ENCODE results near the gene ROBO2. TPM values are rescaled to one million over a fixed set of nuclear protein-coding genes. Genes with fewer than 3 reads are reported as not detected.
A peak's percentile ranks its signal among the peaks of the same experiment; 100 is the strongest.

The ROBO2 gene
- total and polyA plus RNA-seq, 2 experiments from 2014 or later: 1.5 to 7.8 TPM

DNA sequence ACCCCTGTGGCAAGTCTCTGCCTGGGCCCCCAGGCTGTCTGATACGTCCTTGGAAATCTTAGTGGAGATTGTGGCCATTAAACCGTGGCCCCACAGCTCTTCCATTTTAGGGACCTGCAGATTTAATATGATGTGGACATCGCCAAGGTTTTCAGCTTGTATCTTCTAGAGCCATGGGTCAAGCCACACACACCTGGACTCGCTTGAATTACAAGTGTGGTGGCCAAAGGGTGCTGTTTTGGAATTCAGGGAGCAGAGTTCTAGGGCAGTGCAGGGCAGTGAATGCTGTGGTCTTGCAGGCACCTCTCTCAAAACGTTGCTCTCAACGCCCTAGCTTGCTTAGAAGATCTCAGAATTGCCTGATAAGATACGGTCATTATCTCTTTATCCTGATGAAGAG, 211.2 kb downstream of the ROBO2 start (continued):
- TF ChIP-seq, protein P1, sequence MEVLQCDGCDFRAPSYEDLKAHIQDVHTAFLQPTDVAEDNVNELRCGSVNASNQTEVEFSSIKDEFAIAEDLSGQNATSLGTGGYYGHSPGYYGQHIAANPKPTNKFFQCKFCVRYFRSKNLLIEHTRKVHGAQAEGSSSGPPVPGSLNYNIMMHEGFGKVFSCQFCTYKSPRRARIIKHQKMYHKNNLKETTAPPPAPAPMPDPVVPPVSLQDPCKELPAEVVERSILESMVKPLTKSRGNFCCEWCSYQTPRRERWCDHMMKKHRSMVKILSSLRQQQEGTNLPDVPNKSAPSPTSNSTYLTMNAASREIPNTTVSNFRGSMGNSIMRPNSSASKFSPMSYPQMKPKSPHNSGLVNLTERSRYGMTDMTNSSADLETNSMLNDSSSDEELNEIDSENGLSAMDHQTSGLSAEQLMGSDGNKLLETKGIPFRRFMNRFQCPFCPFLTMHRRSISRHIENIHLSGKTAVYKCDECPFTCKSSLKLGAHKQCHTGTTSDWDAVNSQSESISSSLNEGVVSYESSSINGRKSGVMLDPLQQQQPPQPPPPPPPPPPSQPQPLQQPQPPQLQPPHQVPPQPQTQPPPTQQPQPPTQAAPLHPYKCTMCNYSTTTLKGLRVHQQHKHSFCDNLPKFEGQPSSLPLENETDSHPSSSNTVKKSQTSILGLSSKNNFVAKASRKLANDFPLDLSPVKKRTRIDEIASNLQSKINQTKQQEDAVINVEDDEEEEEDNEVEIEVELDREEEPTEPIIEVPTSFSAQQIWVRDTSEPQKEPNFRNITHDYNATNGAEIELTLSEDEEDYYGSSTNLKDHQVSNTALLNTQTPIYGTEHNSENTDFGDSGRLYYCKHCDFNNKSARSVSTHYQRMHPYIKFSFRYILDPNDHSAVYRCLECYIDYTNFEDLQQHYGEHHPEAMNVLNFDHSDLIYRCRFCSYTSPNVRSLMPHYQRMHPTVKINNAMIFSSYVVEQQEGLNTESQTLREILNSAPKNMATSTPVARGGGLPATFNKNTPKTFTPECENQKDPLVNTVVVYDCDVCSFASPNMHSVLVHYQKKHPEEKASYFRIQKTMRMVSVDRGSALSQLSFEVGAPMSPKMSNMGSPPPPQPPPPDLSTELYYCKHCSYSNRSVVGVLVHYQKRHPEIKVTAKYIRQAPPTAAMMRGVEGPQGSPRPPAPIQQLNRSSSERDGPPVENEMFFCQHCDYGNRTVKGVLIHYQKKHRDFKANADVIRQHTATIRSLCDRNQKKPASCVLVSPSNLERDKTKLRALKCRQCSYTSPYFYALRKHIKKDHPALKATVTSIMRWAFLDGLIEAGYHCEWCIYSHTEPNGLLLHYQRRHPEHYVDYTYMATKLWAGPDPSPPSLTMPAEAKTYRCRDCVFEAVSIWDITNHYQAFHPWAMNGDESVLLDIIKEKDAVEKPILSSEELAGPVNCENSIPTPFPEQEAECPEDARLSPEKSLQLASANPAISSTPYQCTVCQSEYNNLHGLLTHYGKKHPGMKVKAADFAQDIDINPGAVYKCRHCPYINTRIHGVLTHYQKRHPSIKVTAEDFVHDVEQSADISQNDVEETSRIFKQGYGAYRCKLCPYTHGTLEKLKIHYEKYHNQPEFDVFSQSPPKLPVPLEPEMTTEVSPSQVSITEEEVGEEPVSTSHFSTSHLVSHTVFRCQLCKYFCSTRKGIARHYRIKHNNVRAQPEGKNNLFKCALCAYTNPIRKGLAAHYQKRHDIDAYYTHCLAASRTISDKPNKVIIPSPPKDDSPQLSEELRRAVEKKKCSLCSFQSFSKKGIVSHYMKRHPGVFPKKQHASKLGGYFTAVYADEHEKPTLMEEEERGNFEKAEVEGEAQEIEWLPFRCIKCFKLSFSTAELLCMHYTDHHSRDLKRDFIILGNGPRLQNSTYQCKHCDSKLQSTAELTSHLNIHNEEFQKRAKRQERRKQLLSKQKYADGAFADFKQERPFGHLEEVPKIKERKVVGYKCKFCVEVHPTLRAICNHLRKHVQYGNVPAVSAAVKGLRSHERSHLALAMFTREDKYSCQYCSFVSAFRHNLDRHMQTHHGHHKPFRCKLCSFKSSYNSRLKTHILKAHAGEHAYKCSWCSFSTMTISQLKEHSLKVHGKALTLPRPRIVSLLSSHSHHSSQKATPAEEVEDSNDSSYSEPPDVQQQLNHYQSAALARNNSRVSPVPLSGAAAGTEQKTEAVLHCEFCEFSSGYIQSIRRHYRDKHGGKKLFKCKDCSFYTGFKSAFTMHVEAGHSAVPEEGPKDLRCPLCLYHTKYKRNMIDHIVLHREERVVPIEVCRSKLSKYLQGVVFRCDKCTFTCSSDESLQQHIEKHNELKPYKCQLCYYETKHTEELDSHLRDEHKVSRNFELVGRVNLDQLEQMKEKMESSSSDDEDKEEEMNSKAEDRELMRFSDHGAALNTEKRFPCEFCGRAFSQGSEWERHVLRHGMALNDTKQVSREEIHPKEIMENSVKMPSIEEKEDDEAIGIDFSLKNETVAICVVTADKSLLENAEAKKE (CRISPR knock-in tag; IDR thresholded peaks at IDR 0.05): no peak
- no peak for TF ChIP-seq JUNB (IDR thresholded peaks at IDR 0.05; ENCODE audit: unreplicated experiment)
- TF ChIP-seq POLR2AphosphoS5 (IDR thresholded peaks at IDR 0.05; ENCODE audit: low read depth): no peak

DNA sequence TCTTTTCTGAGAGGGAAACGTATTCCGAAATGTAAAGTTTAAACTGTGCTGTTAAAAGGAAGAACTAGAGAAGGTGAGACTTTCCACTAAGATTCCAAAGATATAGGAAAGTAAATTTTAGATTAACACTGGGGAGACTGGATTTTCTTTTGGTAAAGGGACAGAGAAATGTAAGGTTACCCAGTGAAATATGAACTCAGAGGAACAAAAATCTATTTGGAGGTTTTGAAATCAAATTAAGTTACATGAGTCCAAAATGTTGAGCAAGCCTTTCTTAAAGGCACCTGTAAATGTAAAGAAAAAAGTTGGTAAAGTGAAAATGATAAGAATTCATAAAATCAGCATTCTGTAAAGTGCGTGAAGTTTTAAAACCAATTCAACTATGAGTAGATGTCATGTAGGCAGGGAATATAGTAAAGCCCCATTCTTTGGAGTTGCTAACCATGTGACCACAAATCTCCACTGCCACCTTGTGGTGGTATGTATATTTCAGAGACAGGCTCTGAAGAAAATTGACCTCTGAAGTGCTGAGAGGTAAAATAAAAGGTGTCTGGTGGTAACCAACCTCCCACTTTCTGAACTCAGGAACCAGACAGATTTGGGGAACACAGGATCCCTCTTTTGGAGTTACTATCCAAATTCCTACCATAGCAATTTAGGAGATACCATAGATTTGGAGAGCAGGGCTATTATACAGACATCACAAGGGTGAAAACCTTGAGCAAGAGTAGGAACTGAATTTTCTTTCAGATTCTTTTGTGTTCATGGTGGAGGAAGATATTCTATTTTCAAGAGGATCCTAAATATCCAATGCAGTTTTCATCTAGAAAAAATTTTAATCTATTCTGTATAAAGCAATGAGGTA, 215.3 kb downstream of the ROBO2 start:
- Histone ChIP-seq H3K4me2 (no peak overlapping the region), H3K36me3 (ENCODE audit: insufficient read depth) (no peaks in the 10 kb centered on the region), H2AFZ (no peak overlapping the region), H3F3A (replicated peaks; ENCODE audit: low read depth) (no peaks in the 10 kb centered on the region), H4K20me1 (replicated peaks; ENCODE audit: insufficient read depth) (no peaks in the 10 kb centered on the region), H3K4me3 (no peak overlapping the region), H3K9me2 (ENCODE audit: insufficient read depth) (no peaks in the 10 kb centered on the region), H3K4me1 (ENCODE audit: insufficient read depth) (no peaks in the 10 kb centered on the region), H3K27me3 (ENCODE audit: insufficient read depth) (no peaks in the 10 kb centered on the region), H3K79me2 (replicated peaks; ENCODE audit: insufficient read depth) (no peaks in the 10 kb centered on the region), H3K27ac (ENCODE audit: low read depth) (no peak overlapping the region)
- Mint-ChIP-seq H3K9me3 (no peaks in the 10 kb centered on the region; the same call in 2 of the 3 replicates), H3K36me3 (ENCODE audit: low read depth) (no peaks in the 10 kb centered on the region), H3K4me3 (no peak overlapping the region), H3K4me1 (peaks cover 4% of the 10 kb centered on the region; the same call in 2 of the 3 replicates), H3K27ac (0 out of 2 replicates have a peak overlapping the region, but pooled peaks have one; percentile 20), H3K27me3 (ENCODE audit: insufficient read depth, low read depth, poor library complexity) (no peaks in the 10 kb centered on the region)
- ATAC-seq (peak; percentile 84), DNase-seq (ENCODE audit: low spot score) (peak; percentile 87)
- TF ChIP-seq, protein P2, sequence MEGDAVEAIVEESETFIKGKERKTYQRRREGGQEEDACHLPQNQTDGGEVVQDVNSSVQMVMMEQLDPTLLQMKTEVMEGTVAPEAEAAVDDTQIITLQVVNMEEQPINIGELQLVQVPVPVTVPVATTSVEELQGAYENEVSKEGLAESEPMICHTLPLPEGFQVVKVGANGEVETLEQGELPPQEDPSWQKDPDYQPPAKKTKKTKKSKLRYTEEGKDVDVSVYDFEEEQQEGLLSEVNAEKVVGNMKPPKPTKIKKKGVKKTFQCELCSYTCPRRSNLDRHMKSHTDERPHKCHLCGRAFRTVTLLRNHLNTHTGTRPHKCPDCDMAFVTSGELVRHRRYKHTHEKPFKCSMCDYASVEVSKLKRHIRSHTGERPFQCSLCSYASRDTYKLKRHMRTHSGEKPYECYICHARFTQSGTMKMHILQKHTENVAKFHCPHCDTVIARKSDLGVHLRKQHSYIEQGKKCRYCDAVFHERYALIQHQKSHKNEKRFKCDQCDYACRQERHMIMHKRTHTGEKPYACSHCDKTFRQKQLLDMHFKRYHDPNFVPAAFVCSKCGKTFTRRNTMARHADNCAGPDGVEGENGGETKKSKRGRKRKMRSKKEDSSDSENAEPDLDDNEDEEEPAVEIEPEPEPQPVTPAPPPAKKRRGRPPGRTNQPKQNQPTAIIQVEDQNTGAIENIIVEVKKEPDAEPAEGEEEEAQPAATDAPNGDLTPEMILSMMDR (conservative IDR thresholded peaks at IDR 0.05; ENCODE audit: low read depth in 2 of 2): peak; percentile 82 to 87
- no peak for TF ChIP-seq EZH2 (IDR thresholded peaks at IDR 0.05; ENCODE audit: low read depth, unreplicated experiment)
